Adrenal gland (tissue), 12 donors: Measurements from ENCODE around the gene PAWR. TPM values are rescaled to one million over a fixed set of nuclear protein-coding genes. Genes with fewer than 3 reads are reported as not detected.

Experiments used
- DNase-seq, 7 donors: peaks; one replicate each; pipeline ENCODE4 v3.0.0-alpha.2; 2019 to 2020
- H3K27ac ChIP-seq, 5 donors: fragments of 200-600 bp; sonication (generic) in 4 of 5; 1 replicate in 3 of 5; 2 replicates in 2 of 5; pipeline versions ENCODE4 v1.5.1 to v1.8.0; 2016 to 2020; ENCODE audit warnings: mild to moderate bottlenecking in 1 of 5
- H3K27me3 ChIP-seq: fragments of 200-600 bp; 2 replicates; pipeline ENCODE4 v1.8.0; 2021
- H3K36me3 ChIP-seq, 2 donors: fragments of 200-600 bp; replicated peaks in 1 of 2; 1 replicate in 1 of 2; 2 replicates in 1 of 2; pipeline versions ENCODE4 v1.5.1 to v1.8.0; 2018 to 2022
- H3K4me1 ChIP-seq, 2 donors: fragments of 200-600 bp; replicated peaks in 1 of 2; 1 replicate in 1 of 2; 2 replicates in 1 of 2; pipeline versions ENCODE4 v1.5.1 to v1.8.0; 2018 to 2021
- H3K4me3 ChIP-seq, 4 donors: fragments of 200-600 bp; sonication (generic) in 3 of 4; one replicate each; pipeline ENCODE4 v1.5.1; 2016 to 2018
- H3K9me3 ChIP-seq, 3 donors: fragments of 200-600 bp; sonication (generic) in 1 of 3; replicated peaks in 1 of 3; 1 replicate in 2 of 3; 2 replicates in 1 of 3; pipeline versions ENCODE4 v1.5.1 to v1.8.0; 2016 to 2021
- POLR2A ChIP-seq, 2 donors: fragments of 450-650 bp; IDR thresholded peaks; one replicate each; pipeline ENCODE4 v1.6.1; 2017; ENCODE audit warnings: antibody characterized with exemption in 2 of 2, mild to moderate bottlenecking in 2 of 2, moderate library complexity in 1 of 2
- WGBS, 4 donors: extraction: QIAGEN DNeasy Blood & Tissue Kit in 2 of 4; methylation state at CpG; one replicate each; pipeline versions ENCODE4 v1.1.5 to v1.1.7; 2013 to 2017; 5-methylcytosine and 5-hydroxymethylcytosine counted together
- intact Hi-C, 2 donors: fragments of 100-400 bp; cut with DNase I; formaldehyde crosslinking; loops; one replicate each; pipeline versions ENCODE4 v1.14.1 to v1.15.0; 2022 to 2023
- polyA plus RNA-seq, 3 donors: library from polyadenylated mRNA; stranded (reverse); fragments of 200-250 nt in 2 of 3; fragments of 350-450 nt in 1 of 3; fragmentation: Illumina TruSeq in 1 of 3; extraction: RNeasy Lipid Tissue Mini Kit (QIAGEN cat#74804) in 1 of 3; gene quantifications; one replicate each; pipeline ENCODE4 v1.2.3, GENCODE V29; 2013 to 2014
- total RNA-seq, 9 donors: library from RNA; depleted of rRNA in 4 of 9; stranded (reverse); fragments of >200 nt in 4 of 9; fragments of 120-200 nt in 1 of 9; fragmentation: NEBNext Ultra II Directional in 1 of 9; extraction: Animal tissue kit (Norgen Biotek cat#: 25700) in 1 of 9; gene quantifications; one replicate each; pipeline versions ENCODE4 v1.1.0 to v1.2.4, GENCODE V29; 2013 to 2023
- TF ChIP-seq, protein P1 (sequence below), 6 experiments: fragments of 450-650 bp in 4 of 6; fragments of 200-600 bp in 2 of 6; sonication (generic) in 1 of 6; IDR thresholded peaks; 1 replicate in 5 of 6; 2 replicates in 1 of 6; pipeline versions ENCODE4 v1.5.1 to v1.8.0; 2016 to 2021; ENCODE audit warnings: antibody characterized with exemption in 6 of 6, mild to moderate bottlenecking in 2 of 6, moderate library complexity in 1 of 6
- donor health status: healthy with polysubstance abuse.
- donor health status: Bipolar disorder and iron deficiency.
- donor health status: DM: yes; HTN: yes; CAD: no.
- donor health status: DM: no; HTN: no; CAD: no.
- donor health status: DM: no; HTN: no; CAD: no.
- donor health status: DM: yes; HTN: yes; CAD: no.

Gene PAWR
- total and polyA plus RNA-seq, 12 donors: 8.5 to 63.7 (median 24.6) TPM

DNA sequence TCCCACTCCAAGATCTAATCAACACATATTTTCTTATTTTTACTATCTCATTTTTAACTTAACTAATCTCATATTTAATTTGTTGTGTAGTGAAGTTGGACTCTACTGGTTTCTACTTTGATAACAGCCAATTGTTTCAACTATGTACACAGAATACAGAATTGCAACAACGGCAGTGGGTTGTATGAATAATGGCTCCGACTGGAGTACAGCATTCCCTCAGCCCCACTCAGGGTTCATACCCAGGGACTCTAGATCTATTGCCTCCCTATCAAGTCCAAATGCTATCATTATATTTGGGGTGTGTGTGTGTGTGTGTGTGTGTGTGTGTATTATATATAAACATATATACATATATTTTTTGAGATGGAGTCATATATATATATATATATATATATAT is 52.3 kb downstream of the PAWR start:
- Histone ChIP-seq H3K27me3 (no peaks in the 10 kb centered on the region), H3K27ac (no peak overlapping the region), H3K9me3 (no peaks in the 10 kb centered on the region), H3K4me1 (no peaks in the 10 kb centered on the region), H3K36me3 (no peaks in the 10 kb centered on the region), H3K4me3 (no peak overlapping the region)
- no peak for TF ChIP-seq POLR2A (IDR thresholded peaks at IDR 0.05)
- TF ChIP-seq, protein P1, sequence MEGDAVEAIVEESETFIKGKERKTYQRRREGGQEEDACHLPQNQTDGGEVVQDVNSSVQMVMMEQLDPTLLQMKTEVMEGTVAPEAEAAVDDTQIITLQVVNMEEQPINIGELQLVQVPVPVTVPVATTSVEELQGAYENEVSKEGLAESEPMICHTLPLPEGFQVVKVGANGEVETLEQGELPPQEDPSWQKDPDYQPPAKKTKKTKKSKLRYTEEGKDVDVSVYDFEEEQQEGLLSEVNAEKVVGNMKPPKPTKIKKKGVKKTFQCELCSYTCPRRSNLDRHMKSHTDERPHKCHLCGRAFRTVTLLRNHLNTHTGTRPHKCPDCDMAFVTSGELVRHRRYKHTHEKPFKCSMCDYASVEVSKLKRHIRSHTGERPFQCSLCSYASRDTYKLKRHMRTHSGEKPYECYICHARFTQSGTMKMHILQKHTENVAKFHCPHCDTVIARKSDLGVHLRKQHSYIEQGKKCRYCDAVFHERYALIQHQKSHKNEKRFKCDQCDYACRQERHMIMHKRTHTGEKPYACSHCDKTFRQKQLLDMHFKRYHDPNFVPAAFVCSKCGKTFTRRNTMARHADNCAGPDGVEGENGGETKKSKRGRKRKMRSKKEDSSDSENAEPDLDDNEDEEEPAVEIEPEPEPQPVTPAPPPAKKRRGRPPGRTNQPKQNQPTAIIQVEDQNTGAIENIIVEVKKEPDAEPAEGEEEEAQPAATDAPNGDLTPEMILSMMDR (IDR thresholded peaks at IDR 0.05): no peak
- intact Hi-C loops: no loop called here
- no peak for DNase-seq
- 71 to 89% (median 83%) methylated on average over 2 of the region's 2 CpGs for WGBS, 4 donors

DNA sequence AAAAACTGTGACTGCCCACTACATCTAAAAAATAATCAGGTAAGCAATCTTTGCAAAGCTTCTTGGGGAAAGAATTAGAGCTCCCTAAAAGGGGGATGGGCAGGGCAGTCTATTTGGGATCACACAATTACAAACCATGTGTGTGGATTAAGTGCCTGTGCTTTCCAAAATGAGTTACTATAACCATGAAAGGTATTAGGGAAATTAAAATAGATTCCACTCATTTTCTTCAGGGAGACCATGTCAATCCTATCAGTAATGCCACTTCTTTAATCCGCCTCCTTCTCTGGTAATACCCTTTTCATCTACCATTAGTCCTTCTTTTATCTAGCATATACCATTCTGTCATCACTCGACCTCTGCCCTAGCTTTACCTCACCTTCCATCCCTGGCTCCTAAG is 53.7 kb downstream of the PAWR start:
- intact Hi-C loops: no loop called here
- WGBS, 4 donors: 90 to 95% (median 93%) methylated on average over 2 of the region's 2 CpGs

DNA sequence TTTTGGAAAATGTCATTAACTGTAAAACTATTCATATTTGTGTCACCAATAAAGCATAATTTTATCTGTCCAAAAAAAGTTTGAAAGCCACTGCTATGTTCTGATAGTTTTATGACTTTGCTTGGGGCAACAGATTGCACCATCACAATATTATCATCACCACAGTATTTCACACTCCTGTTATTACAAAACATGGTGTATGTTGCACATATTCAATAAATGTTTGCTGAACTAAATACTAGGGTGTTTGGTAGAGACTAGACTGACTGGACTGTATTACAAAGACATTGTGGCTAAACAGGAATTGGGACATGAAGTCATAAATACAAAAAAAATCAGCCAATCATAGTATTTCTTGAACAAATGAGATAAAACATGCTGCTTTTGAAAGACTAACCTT is 55.1 kb downstream of the PAWR start:
- H3K36me3 ChIP-seq: no peaks in the 10 kb centered on the region
- intact Hi-C loops: no loop called here
- H3K4me1 ChIP-seq: no peaks in the 10 kb centered on the region
- H3K9me3 ChIP-seq: no peaks in the 10 kb centered on the region
- H3K4me3 ChIP-seq: no peak overlapping the region
- TF ChIP-seq POLR2A (IDR thresholded peaks at IDR 0.05): no peak
- TF ChIP-seq, protein P1 (IDR thresholded peaks at IDR 0.05): no peak
- H3K27ac ChIP-seq: no peak overlapping the region
- no peak for DNase-seq
- H3K27me3 ChIP-seq: no peaks in the 10 kb centered on the region

More for the DNA sequence above, 53.7 kb downstream of the PAWR start:
- no peak for TF ChIP-seq POLR2A (IDR thresholded peaks at IDR 0.05)
- TF ChIP-seq, protein P1 (IDR thresholded peaks at IDR 0.05): no peak
- Histone ChIP-seq H3K27me3 (no peaks in the 10 kb centered on the region), H3K27ac (no peak overlapping the region), H3K9me3 (no peaks in the 10 kb centered on the region), H3K4me1 (no peaks in the 10 kb centered on the region), H3K36me3 (no peaks in the 10 kb centered on the region), H3K4me3 (no peak overlapping the region)
- no peak for DNase-seq

DNA sequence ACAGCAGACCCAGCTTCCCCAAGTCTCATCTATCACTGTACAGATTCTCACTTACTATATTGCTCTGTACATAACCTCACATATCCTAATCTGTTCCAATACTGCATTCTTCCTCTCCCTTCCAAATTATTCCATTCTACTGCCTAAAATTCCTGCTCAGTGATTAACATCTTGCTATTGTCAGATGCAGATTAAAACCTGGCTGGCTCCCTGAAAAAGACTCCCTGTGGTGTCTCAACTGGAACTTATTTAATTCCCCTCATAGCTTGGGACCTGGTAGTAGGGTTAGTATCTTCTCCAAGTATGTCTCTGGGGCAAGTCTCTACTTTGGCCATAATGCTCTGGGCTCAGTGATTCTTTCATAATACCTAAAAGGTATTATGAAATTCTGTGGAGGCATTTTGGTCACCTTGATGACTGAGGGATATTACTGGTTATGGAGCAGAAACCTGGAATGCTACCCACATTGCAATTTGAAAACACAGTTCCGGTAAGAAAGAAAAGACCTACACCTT is 55.8 kb downstream of the PAWR start:
- H3K27me3 ChIP-seq: no peaks in the 10 kb centered on the region
- intact Hi-C loops: no loop called here
- no peaks in the 10 kb centered on the region for H3K36me3 ChIP-seq
- DNase-seq: no peak
- no peak for TF ChIP-seq POLR2A (IDR thresholded peaks at IDR 0.05)
- TF ChIP-seq, protein P1 (IDR thresholded peaks at IDR 0.05): no peak
- H3K9me3 ChIP-seq: no peaks in the 10 kb centered on the region
- H3K27ac ChIP-seq: no peak overlapping the region
- H3K4me3 ChIP-seq: no peak overlapping the region
- 87 to 100% (median 93%) methylated on average over 1 of the region's 1 CpG for WGBS, 4 donors
- H3K4me1 ChIP-seq: no peaks in the 10 kb centered on the region
